Occipital lobe (tissue), 2 donors: ENCODE results near the gene HDDC3. TPM values are rescaled to one million over a fixed set of nuclear protein-coding genes. Genes with fewer than 3 reads are reported as not detected.
"Not testable (repeated sequence)": the region's sequence is repeated elsewhere in the genome, so short reads cannot be mapped to it uniquely, and the experiment has no call there.

Experiments
- DNase-seq: peaks from one replicate; lab custom pipeline; 2025; lab: John Stamatoyannopoulos, UW
- total RNA-seq: library from RNA; depleted of rRNA; stranded (reverse); fragments of >200 nt; gene quantifications from one replicate; pipeline ENCODE4 v1.2.3, GENCODE V29; 2014

HDDC3 gene
- total RNA-seq, 1 donor from 2014 or later, result 11.7 TPM

GRCh38 chr15:90930861-90931574 lies 1.3 kb downstream of the HDDC3 start:
- no peak for DNase-seq

DNA sequence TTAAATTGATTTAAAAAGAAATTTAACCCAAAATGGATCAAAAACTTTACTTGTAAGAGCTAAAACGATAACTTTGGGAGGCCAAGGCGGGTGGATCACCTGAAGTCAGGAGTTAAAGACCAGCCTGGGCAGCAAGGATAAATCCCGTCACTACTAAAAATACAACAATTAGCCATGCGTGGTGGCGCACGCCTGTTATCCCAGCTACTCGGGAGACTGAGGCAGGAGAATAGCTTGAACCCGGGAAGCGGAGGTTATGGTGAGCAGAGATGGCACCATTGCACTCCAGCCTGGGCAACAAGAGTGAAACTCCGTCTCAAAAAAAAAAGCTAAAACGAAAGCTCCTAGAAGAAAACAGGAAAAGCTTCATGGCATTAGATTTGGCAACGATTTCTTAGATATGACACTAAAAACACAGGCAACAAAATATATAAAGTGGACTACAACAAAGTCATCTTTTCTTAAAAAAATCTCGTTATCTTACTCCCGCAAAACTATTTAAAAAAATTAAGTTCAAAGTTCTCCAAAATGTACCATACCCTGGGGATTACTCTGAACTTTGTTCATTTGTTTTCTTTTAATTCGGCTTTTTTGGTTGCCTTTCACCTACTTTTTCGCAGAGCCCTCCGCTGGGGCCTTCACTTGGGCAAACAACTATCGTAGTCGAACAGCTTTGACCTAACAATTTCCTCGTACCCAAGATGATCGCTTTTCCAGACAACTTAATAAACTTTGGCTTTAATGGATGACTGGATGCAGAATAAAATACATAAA lies 2.9 kb downstream of the HDDC3 start:
- DNase-seq, result no peak

- DNase-seq, result not testable (repeated sequence)
These were observed 4.2 kb downstream of the HDDC3 start for GRCh38 chr15:90928106-90928505.

DNA sequence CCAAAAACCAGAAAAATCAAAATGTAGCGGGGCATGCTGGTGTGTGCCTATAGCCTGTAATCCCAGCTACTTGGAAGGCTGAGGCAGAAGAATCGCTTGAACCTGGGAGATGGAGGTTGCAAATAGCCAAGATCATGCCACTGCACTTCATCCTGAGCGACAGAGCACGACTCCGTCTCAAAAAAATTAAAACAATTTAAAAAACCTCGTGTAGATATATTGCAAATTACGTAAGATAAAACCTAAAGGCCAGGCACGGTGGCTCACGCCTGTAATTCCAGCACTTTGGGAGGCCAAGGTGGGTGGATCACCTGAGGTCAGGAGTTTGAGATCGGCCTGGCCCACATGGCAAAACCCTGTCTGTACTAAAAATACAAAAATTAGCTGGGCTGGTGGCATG lies 5.6 kb downstream of the HDDC3 start:
- DNase-seq, result not testable (repeated sequence)

- DNase-seq, result no peak
These were observed 8.0 kb downstream of the HDDC3 start for GRCh38 chr15:90924375-90924774.

GRCh38 chr15:90922712-90923322 lies 9.5 kb downstream of the HDDC3 start:
- DNase-seq, result not testable (repeated sequence)

DNA sequence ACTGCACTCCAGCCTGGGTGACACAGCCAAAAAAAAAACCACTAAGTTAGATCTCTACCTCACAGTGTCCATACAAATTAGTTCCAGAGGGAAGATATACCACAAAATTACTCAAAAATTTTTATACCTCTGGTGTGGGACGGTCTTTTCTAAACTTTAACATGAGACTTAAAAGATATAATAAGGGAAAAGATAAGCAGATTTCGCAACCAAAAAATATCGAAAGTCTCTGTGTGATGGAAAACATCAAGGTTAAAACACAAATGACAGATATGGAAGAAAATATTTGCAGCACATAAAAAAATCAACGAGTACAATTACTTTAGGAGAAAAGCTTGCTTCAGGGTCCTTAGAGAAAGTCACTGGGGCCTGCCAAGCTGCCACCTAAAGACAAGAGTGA lies 10.5 kb downstream of the HDDC3 start:
- DNase-seq, result no peak

GRCh38 chr15:90918835-90919234 lies 13.5 kb downstream of the HDDC3 start:
- no peak for DNase-seq

DNA sequence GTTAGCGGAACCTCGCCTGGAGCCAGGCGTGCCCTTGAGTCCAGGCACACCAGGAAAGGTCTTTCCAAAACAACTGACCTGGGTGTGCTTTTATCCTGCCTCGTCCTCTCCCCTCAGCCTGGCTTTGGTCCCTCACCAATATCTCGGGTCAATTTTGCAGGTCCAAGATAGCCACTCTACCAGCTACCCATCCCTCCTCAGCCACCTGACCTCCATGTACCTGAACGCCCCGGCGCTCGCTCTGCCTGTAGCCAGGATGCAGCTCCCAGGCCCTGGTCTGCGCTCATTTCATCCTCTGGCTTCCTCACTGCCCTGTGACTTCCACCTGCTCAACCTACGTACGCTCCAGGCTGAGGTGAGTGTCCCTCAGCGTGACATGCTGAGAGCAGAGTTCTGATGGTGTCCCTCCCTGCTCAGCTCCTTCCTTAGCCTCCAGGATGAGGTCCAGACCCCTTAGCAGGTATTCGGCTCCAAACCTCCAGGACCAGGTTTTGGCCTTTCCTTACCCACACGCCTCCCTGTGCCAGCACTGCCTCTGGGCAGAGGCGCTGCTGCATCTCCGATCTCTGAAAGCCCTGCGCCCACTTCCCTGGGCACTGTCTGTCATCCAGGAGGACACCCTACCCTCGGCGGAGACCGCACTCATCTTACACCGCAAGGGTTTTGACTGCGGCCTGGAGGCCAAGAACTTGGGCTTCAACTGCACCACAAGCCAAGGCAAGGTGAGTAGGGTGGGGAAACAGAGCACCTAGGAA lies 14.1 kb downstream of the HDDC3 start:
- DNase-seq, result no peak

DNA sequence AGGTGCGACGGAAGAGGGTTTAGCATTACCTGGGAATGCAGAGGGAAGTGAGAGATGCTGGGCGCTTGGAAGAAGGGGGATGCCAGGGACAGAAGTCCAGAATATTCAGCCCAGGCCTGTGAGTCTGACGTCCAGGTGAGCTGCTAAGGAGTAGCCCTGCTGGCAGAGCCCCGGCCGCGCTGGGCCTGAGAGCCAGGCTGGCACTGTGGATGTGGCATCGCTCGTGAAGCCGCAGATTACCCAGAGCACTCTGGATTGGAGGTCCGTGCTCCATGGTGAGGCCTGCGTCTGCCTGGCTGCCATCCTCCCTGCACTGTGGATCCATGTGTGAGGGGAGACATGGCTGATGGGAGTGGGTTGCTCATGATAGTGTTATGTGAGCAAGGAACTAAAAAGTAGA lies 14.8 kb downstream of the HDDC3 start:
- no peak for DNase-seq

- no peak for DNase-seq
These were observed 15.9 kb downstream of the HDDC3 start for GRCh38 chr15:90916461-90916860.

DNA sequence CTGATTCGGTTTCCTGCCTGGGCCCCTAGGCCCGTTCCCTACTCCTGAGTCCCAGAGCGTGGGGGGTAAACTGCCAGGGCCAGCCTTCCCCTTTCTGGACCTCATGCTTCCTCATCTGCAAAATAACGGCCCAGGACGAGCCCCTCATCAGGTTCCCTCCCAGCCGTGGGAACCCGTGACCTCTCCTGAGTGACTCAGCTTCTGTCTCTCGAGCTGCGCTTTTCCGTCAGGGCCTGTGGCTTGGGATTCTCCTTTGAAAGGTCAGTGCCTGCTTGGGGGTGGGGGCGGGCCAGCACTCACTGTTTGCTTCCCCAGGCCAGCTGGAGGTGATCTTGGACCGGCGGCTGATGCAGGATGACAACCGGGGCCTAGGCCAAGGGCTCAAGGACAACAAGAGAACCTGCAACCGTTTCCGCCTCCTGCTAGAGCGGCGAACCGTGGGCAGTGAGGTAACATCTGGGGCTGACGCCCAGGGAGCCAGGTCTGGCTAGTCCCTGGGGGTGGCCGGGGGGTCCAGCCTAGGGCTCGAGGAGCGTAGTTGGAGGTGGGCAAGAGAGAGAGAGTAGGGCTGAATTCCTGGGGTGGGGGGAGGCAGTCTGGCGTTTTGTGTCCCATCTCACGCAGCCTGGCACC lies 16.4 kb downstream of the HDDC3 start:
- DNase-seq, result no peak

DNA sequence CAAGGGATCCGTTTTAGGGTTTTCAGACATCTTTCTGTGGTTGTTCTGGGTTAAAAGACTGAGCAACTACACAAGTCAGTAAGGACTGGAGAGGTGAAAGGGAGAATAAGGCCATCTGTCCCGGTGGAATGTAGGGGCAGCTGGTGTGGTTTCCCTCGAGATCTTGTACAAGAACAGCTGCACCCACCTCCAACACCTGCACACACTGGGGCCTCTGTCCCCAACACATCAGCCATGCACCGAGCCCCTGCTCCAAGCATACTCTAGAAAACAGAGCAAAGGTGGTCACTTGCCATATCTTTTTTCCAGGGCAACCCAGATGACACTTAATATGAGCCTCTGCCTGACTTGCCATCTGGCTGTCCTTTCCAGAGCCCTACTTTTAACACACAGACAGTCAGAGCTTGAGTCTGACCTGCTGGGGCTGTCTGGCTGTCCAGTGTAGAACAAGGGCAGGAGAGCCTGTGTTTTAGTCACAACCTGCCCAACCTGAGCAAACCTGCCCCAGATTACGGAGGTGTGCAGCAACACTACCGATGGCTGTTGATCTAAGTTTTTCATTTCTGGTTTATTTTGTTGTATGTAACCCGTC lies 17.0 kb downstream of the HDDC3 start:
- DNase-seq, result no peak

- no peak for DNase-seq
These were observed 17.9 kb downstream of the HDDC3 start for GRCh38 chr15:90914305-90915080.

DNA sequence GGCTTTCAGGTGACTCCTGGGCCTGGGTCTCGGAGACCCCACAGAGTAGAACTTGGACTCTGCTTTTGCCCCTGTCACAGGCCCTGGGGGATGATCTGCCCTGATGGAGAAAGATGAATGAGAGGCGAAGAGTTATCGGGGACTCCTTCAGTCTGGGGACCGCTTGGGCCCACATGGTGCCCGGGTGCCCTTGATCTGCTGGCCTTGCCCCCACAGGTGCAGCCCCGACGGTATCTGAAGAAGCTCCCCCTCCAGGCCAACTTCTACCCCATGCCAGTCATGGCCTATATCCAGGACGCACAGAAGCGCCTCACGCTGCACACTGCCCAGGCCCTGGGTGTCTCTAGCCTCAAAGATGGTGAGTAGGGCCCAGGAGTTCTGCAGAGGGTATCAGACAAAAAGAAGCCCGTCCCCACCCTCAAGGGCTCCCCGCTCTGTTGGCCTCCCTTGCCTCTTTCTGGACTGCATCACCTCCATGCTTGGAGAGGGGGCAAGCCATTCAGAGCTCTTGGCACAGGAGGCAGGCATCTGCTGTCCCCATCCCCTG lies 18.9 kb downstream of the HDDC3 start:
- no peak for DNase-seq

DNA sequence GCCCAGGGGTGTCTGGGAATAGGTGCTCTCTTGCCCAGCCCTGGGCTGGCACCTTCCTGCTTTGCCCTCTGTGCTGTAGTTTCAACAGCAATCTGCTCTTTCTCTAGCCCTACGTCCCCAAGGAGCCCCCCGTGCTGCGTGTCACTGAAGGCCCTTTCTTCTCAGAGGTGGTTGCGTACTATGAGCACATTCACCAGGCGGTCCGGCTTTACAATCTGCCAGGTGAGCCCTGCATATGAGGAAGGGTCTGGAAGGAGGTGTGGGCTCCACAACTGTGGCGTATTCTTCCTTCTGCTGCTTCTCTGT lies 19.6 kb downstream of the HDDC3 start:
- no peak for DNase-seq

GRCh38 chr15:90911906-90912769 lies 20.2 kb downstream of the HDDC3 start:
- no peak for DNase-seq

DNA sequence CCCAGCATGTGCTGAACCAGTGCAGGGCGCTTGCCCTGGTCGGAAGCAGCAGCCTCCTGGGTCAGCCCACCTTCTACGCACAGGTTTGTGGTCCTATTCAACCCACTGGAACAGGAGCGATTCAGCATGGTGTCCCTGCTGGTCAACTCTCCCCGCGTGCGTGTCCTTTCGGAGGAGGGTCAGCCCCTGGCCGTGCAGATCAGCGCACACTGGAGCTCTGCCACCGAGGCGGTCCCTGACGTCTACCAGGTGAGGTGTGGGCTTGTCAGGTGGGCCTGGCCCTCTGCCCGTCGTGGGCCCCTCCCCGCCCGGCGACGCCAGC lies 21.1 kb downstream of the HDDC3 start:
- no peak for DNase-seq
